Measurements from ENCODE around the gene CCDC185.

CCDC185 gene

DNA sequence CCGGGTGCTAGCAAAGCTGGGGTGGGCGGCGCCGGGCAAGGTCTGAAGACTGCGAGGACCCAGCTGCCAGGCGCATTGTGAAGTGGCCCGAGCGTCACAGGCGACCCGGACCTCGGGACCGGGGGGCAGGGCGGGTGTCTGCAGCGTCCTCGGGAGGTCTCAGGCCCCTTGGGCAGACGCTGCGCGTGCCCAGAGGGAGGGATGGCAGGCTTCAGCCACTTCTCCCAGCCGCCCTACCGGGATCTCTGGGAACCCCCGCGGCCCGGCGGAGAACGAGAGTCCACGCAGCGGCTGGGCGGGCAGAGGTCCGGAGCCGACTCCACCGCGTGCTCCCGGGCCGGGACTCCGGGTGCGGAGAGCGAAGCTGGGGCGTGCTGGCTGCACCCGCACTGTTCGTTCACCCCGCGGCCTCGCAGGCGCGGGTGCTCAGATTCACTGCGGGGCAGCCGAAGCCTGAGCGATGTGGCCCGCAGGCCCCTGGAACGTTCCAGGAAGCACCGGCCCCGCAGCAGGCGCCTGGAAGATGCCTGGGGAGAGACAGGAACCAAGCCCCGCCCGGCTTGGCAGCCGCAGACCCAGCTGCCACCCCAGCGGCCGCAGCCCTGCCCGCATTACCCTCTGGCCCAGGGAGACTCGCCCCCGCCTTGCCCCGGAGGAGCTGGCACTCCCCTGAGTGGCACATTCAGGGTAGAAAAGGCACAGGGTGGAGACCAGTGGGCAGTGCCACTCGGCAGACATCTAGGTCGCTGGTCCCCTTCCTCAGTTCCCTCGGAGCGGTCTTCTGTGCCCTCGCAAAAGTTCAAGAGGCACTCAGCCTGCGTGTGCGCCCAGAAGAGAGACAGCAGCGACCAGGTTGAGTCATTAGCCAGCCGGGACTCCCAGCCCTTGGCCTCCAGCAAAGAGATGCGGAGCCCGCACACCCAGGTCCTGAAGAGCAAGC is at the start of gene CCDC185:
Gene CCDC185 (plus strand): TSS at position 141 of the 940 bp plus-strand sequence. CDS start 61 bp downstream, at position 202.
- no peak for DNase-seq

DNA sequence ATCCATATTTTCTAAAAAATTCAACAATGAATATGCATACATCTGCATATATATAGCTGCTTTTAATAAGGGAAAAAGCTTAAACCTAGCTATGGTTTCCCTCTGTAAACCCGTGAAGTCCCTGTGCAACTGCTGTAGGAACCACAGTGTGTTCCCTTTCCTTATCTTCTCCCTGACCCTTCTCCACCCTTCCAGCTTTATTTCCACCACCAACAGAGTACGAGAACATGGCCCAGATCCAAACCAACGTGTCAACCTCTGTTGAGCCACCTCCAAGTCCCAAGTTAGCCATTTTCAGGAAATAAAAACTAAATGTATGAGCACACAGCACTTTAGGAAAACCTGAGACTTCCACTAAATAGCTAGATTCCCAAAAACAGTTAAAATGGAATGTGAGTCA is 49.5 kb upstream of the CCDC185 start:
- DNase-seq, result no peak

DNA sequence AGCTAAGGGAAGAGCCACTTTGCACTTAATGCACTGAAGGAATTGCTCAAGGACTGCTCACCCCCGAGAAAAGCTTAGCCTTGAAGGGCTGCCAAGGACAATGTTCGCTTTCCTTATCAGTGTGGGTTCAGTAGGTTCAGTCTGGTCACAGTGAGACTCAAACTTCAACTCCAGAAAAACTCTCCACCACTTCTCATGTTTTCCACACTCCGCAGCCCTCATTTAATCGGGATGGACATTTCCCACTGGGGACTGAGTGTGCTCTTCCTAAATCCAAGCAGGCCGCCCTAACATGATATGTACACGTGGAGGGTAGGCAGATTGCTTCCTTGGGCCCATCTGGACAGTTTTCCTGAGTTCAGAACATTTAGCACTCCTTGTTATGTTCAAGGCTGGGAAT is 48.7 kb upstream of the CCDC185 start:
- DNase-seq, result no peak

DNA sequence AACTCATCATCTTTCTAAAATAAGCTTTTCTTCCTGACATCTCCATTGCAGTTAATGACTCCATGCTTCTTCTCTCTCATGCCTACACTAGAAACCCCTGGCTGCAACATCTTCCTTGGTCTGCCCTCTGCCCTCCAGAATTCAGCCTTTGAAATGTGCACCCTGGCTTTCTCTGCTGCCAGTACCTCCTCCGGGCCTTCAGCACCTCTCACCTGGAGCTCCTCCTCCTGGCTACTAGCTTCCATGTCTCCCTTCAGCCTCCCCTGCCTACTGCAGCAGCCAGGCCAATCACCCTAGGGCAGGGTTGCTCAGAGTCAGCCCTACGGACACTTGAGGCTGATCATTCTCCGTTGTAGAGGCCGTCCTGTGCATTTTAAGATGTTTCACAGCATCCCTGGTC is 47.5 kb upstream of the CCDC185 start:
- no peak for DNase-seq

DNA sequence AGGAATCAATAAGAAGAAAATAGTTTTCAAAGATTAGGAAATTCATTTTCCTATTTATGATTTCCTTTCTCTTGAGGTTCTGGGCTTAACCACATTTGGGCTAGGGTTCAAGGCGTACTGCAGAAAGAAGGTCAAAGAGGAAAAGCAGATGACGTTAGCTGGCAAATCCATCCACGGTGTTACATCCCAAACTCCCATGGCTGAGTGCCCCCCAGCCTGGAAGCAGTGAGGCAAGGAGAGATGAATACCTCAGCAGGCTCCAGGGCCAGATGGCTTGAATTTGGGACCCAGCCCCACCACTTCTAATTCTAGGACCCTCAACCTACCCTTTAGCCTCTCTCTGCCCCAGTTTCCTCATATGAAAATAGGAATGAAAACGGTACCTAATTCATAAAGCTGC is 46.9 kb upstream of the CCDC185 start:
- no peak for DNase-seq

DNA sequence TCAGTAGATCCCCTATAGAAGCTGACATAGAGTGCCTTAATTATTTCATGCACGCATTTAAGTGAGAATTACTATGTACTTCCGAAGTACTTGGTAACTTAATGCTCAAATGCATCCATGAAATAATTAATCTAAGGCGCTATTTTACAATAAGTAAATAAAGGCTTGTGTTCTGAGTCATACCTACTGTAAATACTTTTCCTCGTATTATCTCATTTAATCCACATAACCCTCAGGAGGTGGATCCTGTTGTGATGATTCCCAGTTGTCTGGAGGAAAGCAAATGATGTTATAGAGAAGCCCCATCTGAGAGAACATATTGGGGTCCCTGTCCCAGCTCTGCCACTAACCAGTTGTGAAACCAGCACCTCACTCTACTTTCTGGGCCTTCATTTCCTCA is 45.6 kb upstream of the CCDC185 start:
- no peak for DNase-seq

DNA sequence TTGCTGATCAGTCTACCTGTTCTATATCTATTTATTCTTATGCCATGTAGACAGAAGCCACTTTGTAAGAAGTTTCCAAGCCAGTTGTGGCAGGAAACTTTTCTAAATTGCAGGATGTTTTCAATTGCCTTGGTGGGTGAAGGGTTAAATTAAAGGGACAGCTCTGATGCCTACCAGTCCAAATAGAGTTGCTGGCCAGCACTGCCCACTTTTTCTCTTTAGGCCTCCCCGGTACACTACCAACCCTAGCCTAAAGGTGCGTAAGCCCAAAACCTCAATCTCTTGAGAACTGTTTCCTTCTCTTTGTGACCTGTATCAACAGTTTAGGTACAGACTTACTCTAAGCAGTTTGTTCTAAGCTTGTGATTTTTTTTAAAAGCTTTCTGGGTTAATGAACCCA is 44.8 kb upstream of the CCDC185 start:
- DNase-seq, result no peak

DNA sequence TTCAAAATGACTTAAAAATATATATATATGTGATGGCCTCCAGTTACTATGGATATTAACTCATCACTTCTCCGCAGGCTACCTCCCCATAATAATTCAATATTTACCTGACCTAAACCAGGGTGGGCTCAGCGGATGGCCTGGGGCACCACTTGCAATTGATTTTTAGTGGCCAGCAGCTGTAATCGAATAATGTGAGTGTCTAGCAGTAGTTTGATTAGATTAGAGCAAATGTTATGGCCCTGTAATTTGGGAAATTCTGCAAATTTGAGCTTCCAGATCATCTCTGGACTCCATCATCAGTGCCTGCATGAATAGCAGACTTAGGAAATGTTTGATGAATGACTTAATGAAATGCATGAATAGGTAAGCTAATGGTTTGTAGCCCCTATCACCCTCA is 44.0 kb upstream of the CCDC185 start:
- no peak for DNase-seq

DNA sequence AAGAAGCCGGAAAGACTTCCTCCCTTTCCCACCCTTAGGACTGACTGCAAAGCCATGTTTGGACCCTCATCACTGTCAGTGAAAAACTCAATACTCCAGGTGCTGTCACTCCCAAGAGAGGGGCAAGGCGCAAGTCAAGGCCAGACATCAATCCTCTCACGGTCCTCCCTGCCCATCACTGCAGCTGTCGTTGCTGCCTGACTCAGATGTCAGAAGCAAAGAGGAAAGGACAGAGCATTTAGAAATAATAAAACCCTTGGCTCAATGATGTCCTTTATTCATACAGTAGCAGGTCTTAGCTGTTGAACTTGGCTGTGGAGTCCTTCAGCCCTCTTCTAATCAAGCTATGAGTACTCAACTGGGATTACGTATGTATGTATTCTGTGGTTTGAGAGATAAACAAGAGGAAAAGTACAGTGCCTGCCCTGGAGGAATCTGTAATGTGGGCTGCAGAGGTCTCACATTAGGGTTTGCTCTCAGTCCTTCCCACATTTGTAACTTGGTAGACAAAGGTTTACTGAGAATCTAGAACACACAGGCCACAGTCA is 42.8 kb upstream of the CCDC185 start:
- no peak for DNase-seq

DNA sequence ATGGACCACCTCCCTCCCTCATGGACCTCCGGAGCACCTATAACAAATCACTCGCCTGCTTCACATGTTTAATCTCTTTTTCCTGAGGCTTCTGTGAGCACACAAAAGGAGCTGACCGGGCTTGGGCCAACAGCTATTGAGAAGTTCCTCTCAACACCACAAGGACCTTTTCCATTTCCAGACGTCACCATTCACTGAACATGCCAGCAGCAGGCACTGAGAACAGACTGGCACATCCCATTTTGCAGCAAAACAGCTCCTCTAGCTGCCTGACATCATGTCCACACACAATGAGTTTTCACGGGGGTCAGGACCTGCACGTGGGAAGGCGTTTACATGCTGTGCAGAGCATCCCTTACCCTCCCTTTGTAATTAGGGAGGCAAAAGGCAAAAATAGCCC is 40.3 kb upstream of the CCDC185 start:
- no peak for DNase-seq

DNA sequence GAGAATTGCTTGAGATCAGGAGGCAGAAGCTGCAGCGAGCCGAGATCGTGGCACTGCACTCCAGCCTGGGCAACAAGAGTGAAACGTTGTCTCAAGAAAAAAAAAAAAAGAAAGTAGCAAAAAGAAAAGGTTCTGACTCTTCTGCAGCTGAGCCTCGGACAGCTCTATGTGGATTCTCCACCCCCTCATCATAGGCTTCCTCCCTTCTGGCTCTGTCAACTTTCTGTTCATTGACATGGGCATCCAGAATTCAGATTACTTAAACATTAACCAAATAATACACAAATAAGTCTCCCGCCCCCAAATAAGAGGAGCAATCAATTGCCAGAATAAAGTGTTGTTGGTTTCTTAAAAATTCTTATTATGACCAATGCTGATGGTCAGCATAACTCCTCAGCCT is 39.3 kb upstream of the CCDC185 start:
- DNase-seq, result no peak

DNA sequence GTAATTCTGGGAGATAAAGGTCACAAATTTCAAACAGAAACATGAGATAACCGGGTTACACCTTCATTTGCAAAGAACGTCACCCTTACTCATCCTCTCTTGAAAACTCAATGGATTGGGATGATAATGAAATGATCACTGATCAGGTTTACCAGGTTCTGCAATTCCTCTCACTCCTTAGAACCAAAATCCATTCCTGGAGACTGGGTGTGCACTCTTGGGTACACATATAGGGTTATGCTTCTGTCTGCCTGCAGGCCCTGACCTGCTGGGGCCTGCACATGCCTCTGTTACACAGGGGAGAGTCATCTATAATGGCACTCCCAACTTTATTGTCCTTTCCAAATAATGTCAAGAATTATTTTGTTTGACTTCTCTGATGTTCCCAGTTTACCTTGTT is 37.5 kb upstream of the CCDC185 start:
- no peak for DNase-seq

DNA sequence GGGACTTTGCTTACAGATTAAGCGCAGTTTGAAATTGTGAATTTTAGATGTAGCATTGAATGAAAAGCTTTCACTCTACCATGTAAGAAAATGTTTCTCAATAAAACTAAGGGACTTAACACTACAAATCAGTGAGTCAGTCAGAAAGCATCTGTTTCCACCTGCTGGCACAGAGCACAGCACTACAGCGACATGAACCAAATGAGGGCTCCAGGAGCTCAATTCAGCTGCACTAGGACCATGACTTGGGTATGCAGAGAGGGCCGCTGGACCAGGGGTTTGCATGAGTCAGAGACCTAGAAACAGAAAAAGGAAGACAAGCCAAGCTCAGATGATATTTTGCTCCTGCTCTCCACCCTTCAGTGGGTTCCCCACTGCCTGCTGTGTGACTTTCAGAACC is 34.4 kb upstream of the CCDC185 start:
- DNase-seq, result no peak

DNA sequence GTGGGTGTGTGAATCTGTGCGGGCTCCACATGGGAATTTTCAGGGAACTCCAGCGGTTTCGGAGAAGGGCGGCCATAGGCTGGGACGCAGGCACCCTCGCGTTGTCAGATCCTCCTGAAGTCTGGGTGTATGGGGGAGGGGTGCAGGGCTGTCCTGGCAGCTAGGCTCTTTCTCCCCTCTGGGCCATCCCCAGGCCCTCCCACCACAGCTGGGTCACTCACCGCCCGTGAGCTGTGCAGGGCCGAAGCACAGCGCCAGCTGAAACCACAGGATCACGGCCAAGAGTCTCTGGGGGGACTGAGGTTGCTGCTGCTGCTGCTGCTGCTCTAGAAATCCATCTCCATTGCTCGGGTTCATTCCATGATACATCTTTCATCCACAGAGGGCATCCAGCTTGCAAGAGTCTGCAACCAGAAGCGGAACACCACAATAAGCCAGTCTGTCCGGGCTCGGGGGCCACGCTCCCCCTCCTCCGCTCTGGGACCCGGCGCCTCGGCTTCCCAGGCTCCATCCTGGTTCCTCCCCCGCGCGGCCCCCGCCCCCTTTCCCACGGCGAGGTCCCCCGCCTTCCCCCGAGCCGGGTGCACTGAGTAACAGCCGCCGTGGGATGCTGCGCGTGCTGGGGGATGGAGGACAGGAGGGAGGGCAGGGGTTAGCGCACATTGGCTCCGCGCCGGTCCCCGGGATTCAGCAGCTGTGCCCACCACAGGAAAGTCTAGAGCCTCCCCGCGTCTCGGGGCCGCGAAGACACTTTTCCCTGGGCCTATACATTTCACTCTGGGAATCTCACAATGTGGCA is 30.0 kb upstream of the CCDC185 start:
- no peak for DNase-seq

DNA sequence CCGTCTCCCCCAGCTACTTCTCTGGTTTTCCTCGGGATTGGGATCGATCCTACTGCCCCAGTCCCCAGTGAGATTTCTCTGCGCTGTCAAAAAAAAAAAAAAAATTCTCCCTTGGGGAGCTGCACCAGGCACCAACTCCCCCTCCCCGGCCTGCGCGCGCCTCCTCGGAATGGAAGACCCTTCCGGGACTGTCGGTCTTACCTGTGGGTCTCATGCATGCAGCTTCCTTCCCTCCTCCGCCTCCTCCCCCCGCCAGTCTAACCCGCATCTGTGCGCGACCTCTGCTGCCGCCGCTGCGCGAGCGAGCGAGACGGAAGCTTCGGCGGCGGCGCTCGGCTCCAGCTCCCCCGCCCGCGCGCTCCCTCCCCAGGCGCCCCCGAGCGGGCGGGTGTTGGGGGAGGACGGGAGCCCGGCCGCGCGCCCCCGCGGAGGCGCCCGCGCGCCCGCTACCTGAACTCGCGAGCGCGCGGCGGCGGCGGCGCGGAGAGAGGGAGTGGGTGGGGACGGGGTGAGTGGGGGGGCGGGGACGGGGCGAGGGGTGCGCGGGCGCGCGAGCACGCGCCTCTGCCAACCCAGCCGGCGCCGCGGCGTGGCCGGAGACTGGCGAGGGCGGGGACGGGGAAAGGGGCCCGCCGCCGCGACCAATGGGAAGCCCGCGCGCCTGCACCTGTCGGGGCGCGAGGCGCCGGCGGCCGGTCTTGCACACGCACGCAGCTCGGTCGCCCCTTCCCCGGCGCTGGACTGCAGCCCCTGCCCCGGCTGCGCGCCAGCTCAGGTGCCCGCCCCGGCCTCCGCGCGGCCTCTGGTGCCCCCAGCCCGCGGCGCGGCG is 29.1 kb upstream of the CCDC185 start, which contains the start of gene SUSD4:
Gene SUSD4 (minus strand): TSS at position 321 of the 829 bp plus-strand sequence. CDS start 751 bp downstream, outside the sequence.
- DNase-seq, result peak; percentile 67

DNA sequence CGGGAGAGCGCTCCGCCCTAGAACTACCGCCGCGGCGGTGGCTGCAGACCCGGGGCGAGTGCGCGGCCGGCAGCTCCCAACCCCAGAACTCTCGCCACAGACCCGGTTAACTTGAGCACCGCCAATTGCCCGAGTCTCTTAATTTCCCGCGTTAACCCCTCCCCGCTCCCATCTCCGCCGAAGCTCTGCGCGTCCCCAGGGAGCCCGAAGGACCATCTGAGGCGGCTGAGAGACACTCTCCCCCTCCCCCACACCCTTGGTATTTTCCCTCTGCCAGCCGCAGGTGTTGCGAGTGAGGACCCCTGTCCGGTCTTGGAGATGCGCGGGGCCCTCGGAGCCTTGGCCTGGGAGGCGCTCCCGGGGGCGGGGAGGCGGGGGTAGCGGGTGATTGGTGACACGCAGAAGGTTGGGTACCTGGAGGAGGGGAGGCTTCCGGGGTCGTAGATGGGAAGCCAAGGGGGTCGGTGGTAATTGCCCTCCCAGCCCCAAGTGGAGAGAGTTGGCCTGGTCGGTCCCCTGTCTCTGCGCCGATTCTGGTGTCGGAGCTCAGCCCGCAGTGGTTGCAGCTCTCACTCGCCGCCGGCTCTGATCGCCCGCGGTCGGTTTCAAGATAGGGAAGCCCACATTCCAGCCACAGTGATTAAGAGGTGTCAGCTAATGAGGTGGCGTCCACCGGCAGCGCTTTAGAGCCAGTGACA is 28.4 kb upstream of the CCDC185 start:
- DNase-seq, result no peak

DNA sequence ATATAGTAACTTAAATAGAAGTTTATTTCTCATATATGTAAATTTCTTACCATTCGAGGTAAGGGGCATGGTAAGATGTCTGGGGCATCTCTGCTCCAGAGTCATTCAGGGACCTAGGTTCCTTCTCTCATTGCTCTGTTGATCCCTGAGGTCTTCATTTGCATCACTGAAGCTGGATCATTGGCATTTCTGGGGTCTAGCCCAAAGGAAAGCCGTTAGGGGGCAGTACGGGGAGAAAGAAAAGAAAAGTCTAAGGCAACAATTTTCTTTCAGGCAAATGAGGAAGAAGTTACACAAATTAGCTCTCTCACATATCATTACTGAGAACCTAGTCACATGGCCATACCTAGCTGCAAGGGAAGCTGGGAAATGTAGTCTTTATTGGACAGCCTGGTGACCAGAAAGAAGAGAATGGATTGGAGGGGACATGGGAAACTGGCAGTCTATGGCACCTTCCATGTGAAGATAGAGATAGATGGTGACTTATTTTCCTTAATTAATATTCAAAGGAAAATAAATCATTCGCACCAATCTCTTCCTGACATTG is 19.1 kb upstream of the CCDC185 start:
- no peak for DNase-seq

DNA sequence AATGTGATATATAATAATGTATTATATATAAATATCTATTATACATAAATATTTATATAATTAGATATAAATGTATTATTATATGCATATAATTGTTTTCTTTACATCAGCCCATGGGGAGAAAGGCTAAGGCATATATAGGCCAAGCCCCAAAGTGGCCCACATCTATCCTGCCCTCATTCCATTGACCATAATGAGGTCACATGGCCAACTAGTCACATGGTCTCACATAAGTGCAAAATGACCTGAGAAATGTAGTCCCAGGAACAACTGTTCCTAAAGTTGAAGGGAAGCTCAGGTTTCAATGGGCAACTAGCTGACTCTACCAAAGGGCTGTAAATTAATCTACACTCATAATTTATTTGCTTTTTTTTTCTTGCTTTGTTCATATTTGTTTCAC is 14.5 kb upstream of the CCDC185 start:
- DNase-seq, result no peak

DNA sequence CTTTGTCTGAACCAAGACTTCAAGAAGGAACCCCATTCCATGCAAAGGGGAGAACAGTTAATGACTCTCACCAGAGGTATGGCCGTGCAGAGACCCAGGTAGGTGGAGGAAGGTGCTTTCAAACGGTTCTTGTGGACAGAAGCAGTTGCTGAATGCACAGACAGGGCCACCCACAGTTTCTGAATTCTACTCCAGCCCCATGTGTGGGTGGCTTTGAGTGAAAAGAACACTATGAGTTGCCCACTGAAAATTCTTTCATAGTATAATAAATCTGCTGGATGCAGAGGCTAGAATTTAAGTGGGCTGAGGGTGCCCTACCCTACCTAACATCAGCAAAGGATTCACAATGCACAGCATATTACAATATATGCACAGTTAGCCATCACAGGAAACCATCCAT is 7.2 kb upstream of the CCDC185 start:
- DNase-seq, result no peak

DNA sequence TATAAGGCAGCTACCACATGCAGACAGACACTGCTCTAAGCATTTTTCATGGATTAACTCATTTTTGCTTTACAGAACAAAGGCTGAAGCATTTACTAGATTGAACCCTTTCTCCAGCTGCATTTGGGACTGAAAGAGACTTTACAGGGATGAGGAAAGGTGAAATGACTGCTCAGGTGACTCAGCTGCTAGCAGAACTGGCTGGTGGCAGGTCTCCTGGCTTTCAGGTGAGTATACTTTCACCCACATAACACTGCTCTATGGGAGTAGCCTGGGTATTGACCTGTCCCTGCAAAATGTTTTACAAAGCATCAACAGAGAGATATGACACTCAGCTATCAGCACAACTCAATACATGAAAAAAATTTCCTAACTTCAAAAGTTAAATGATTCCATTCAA is 2.6 kb upstream of the CCDC185 start:
- no peak for DNase-seq

DNA sequence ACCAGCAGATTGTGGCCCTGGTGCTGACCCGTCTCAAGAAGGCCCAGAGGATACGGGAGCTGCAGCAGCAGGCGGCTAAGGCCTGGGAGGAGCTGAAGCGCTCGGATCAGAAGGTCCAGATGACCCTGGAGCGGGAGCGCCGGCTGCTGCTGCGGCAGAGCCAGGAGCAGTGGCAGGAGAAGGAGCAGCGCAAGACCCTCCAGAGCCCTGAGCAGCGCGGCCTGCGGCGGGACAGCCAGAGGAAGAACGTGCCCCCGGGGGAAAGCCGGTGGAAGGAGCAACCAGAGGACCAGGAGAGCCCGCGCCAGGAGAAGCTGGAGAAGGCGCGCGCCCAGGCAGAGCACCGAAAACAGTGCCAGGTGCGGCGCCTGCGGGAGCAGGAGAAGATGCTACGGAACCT is 1.0 kb downstream of the CCDC185 start:
- no peak for DNase-seq

DNA sequence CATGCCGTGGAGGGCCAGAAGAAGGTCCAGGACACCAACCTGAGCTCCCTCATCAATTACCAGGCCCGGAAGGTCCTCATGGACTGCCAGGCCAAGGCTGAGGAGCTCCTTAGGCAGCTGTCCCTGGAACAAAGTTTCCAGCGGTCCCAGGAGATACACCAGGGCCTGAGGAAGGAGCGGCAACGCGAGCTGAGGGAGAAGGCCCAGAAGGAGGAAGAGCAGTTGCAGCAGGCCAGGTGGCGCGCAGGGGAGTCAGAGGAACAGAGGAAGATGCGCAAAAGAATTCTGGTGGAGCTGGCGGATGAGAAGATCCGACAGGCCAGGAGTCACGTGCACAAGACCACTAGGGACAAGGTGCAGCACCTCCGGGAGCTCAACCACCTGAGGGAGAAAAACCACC is 1.5 kb downstream of the CCDC185 start:
- DNase-seq, result no peak
